CD14-positive monocyte (primary cell): Measurements from ENCODE around the gene SSPN. TPM values are rescaled to one million over a fixed set of nuclear protein-coding genes. Genes with fewer than 3 reads are reported as not detected.

ENCODE experiments used
- DNase-seq, 3 donors: peaks; one replicate each; pipeline ENCODE4 v3.0.0-alpha.2; 2011 to 2022
- H2AFZ ChIP-seq: 2 replicates; pipeline ENCODE4 v1.6.0; 2012; ENCODE audit warnings: mild to moderate bottlenecking, low read depth, low read length, inconsistent platforms; ENCODE audit not compliant: insufficient read depth, poor library complexity, severe bottlenecking
- H3K27ac ChIP-seq, 2 donors: 1 replicate in 1 of 2; 2 replicates in 1 of 2; pipeline ENCODE4 v1.5.1; 2012 to 2013; ENCODE audit warnings: low read length in 2 of 2, control low read depth in 1 of 2, inconsistent platforms in 1 of 2, low read depth in 1 of 2, mild to moderate bottlenecking in 1 of 2
- H3K27me3 ChIP-seq, 2 donors: one replicate each; pipeline versions ENCODE4 v1.6.0 to v1.6.1; 2011 to 2013; ENCODE audit warnings: low read length in 2 of 2; ENCODE audit not compliant: control insufficient read depth in 2 of 2, insufficient read depth in 2 of 2
- H3K36me3 ChIP-seq, 2 donors: replicated peaks in 1 of 2; 1 replicate in 1 of 2; 2 replicates in 1 of 2; pipeline versions ENCODE4 v1.5.1 to v1.6.1; 2012 to 2013; ENCODE audit warnings: low read length in 2 of 2, control low read depth in 1 of 2, inconsistent platforms in 1 of 2, mild to moderate bottlenecking in 1 of 2; ENCODE audit not compliant: insufficient read depth in 2 of 2, control insufficient read depth in 1 of 2
- H3K4me1 ChIP-seq, 2 donors: 1 replicate in 1 of 2; 2 replicates in 1 of 2; pipeline versions ENCODE4 v1.5.1 to v1.6.1; 2012 to 2013; ENCODE audit warnings: low read length in 2 of 2, control low read depth in 1 of 2, inconsistent platforms in 1 of 2, mild to moderate bottlenecking in 1 of 2, moderate library complexity in 1 of 2; ENCODE audit not compliant: insufficient read depth in 2 of 2, control insufficient read depth in 1 of 2
- H3K4me2 ChIP-seq: replicated peaks from 2 replicates; pipeline ENCODE3; 2012; ENCODE audit warnings: low read length, moderate library complexity, mild to moderate bottlenecking; ENCODE audit not compliant: poor library complexity, severe bottlenecking; ENCODE audit errors: extremely low read depth
- H3K4me3 ChIP-seq, 3 experiments: fragments of 200-600 bp in 1 of 3; sonication (generic) in 1 of 3; replicated peaks in 1 of 3; 1 replicate in 2 of 3; 2 replicates in 1 of 3; pipeline ENCODE4 v1.5.1; 2011 to 2013; ENCODE audit warnings: low read length in 3 of 3, mild to moderate bottlenecking in 3 of 3, control low read depth in 2 of 3, low read depth in 2 of 3, inconsistent platforms in 1 of 3, moderate library complexity in 1 of 3
- H3K79me2 ChIP-seq: 2 replicates; pipeline ENCODE4 v1.6.0; 2012; ENCODE audit warnings: mild to moderate bottlenecking, control low read depth, inconsistent platforms, low read length, moderate library complexity; ENCODE audit not compliant: insufficient read depth
- H3K9ac ChIP-seq: 2 replicates; pipeline ENCODE4 v1.6.0; 2017; ENCODE audit warnings: low read length, mild to moderate bottlenecking; ENCODE audit not compliant: insufficient read depth, poor library complexity, severe bottlenecking
- H3K9me3 ChIP-seq, 2 donors: replicated peaks in 1 of 2; 1 replicate in 1 of 2; 2 replicates in 1 of 2; pipeline versions ENCODE4 v1.5.1 to v1.6.1; 2012 to 2013; ENCODE audit warnings: low read length in 2 of 2, control low read depth in 1 of 2; ENCODE audit not compliant: control insufficient read depth in 1 of 2, insufficient read depth in 1 of 2
- H4K20me1 ChIP-seq: 2 replicates; pipeline ENCODE4 v1.6.0; 2012; ENCODE audit warnings: mild to moderate bottlenecking, low read length, control low read depth, moderate library complexity; ENCODE audit not compliant: insufficient read depth
- H3K27ac Mint-ChIP-seq, 7 donors: one replicate each; pipeline ENCODE4 v1.8.0; 2020; ENCODE audit warnings: mild to moderate bottlenecking in 7 of 7, mixed read lengths in 7 of 7, moderate library complexity in 6 of 7, inconsistent platforms in 2 of 7
- H3K27me3 Mint-ChIP-seq, 3 donors: one replicate each; pipeline ENCODE4 v1.8.0; 2021 to 2022; ENCODE audit warnings: low read depth in 3 of 3, mild to moderate bottlenecking in 3 of 3, mixed read lengths in 3 of 3, moderate library complexity in 3 of 3, inconsistent platforms in 1 of 3
- H3K36me3 Mint-ChIP-seq, 2 donors: one replicate each; pipeline ENCODE4 v1.8.0; 2020; ENCODE audit warnings: mixed read lengths in 2 of 2, inconsistent platforms in 1 of 2, mild to moderate bottlenecking in 1 of 2
- H3K4me1 Mint-ChIP-seq: one replicate; pipeline ENCODE4 v1.8.0; 2020; ENCODE audit warnings: mild to moderate bottlenecking, mixed read lengths
- H3K4me3 Mint-ChIP-seq, 2 donors: one replicate each; pipeline ENCODE4 v1.8.0; 2020; ENCODE audit warnings: mild to moderate bottlenecking in 2 of 2, mixed read lengths in 2 of 2, moderate library complexity in 1 of 2
- H3K9me3 Mint-ChIP-seq, 7 donors: one replicate each; pipeline ENCODE4 v1.8.0; 2020 to 2022; ENCODE audit warnings: mixed read lengths in 7 of 7, mild to moderate bottlenecking in 6 of 7, moderate library complexity in 6 of 7, inconsistent platforms in 2 of 7
- WGBS: methylation state at CpG from one replicate; pipeline ENCODE4 v1.1.5; 2013; ENCODE audit warnings: missing lambda C conversion rate; ENCODE audit not compliant: insufficient coverage; 5-methylcytosine and 5-hydroxymethylcytosine counted together
- intact Hi-C, 2 donors: fragments of 100-400 bp; cut with micrococcal nuclease; formaldehyde crosslinking; loops; one replicate each; pipeline versions ENCODE4 v1.15.0 to v1.15.1; 2023
- polyA plus RNA-seq, 3 donors: library from polyadenylated mRNA; depleted of rRNA in 1 of 3; unstranded in 2 of 3; stranded (reverse) in 1 of 3; fragments of 300-500 nt in 2 of 3; fragments of >200 nt in 1 of 3; fragmentation: Illumina TruSeq in 2 of 3; gene quantifications; 1 replicate in 2 of 3; 2 replicates in 1 of 3; pipeline ENCODE4 v1.2.3, GENCODE V29; 2012 to 2021
- TF ChIP-seq, protein P1 (sequence below): fragments of 200-600 bp; IDR thresholded peaks from one replicate; pipeline ENCODE4 v1.8.0; 2022; ENCODE audit warnings: antibody characterized with exemption, mild to moderate bottlenecking

The SSPN gene
- polyA plus RNA-seq, 3 donors = 0.15 TPM; not detected in 2

DNA sequence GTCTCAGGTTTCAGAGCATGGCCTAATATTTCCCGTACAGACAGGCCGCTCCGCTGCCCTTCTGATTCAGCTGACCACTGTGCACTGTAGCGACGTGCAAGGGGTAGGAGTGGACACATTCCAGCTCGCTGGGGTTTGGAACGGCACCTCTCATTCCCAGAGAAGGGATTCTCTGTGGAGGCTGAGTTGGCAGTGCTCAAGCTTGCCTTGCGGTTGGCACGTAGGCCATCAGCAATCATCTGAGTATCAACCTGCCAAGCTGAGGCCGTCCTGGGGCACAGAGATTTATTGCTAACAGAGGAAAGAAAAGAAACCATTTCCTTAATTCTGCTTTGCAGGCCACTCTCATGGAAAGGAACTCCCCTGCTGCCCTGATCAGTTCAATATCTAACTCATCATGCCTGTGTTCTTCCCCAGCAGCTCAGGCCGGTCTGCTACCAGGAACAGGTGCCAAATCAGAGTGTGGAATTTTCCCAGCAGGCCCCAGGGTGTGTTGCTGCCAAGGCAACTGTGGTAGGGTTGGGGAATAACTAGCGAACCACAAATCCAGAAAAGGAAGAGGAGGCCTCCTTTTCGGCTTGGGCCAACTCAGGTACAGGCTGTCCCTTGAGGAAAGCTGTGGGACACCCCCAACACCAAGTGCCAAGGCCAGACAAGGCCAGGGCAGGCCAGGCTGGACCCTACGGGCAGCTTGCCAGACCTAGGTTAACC is 92.5 kb downstream of the SSPN start:
- no peak overlapping the region for H3K27ac Mint-ChIP-seq
- 73% methylated on average over 9 of the region's 14 CpGs for WGBS

DNA sequence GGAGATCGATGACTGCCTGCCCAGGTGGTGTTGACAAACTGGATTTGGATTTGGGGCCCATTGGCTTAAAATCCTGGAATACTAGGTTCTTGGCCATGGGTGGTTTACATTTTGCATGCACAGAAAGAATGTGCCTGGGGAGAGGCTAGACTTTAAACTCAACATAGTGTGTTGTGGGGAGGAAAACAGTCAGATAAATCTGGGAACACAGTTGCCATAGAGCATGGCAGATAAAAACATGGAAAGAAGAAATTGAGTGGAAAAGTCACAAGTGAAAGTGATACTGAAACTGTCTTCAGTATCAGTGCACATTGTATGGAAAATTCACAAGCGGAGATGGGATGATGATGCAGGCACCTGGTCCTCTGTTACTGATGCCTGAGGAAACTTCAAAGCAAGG is 95.2 kb downstream of the SSPN start:
- H2AFZ ChIP-seq = no peak overlapping the region
- no peak overlapping the region for H3K27ac ChIP-seq
- no peak overlapping the region for H3K4me2 ChIP-seq
- TF ChIP-seq, protein P1, sequence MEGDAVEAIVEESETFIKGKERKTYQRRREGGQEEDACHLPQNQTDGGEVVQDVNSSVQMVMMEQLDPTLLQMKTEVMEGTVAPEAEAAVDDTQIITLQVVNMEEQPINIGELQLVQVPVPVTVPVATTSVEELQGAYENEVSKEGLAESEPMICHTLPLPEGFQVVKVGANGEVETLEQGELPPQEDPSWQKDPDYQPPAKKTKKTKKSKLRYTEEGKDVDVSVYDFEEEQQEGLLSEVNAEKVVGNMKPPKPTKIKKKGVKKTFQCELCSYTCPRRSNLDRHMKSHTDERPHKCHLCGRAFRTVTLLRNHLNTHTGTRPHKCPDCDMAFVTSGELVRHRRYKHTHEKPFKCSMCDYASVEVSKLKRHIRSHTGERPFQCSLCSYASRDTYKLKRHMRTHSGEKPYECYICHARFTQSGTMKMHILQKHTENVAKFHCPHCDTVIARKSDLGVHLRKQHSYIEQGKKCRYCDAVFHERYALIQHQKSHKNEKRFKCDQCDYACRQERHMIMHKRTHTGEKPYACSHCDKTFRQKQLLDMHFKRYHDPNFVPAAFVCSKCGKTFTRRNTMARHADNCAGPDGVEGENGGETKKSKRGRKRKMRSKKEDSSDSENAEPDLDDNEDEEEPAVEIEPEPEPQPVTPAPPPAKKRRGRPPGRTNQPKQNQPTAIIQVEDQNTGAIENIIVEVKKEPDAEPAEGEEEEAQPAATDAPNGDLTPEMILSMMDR = no peak
- no peaks in the 10 kb centered on the region for H3K27me3 ChIP-seq
- peaks cover 9% of the 10 kb centered on the region in 2 donors for H3K4me1 ChIP-seq
- DNase-seq = no peak
- H4K20me1 ChIP-seq = no peaks in the 10 kb centered on the region
- intact Hi-C loops = no loop called here
- Mint-ChIP-seq H3K4me1 (peaks cover 28% of the 10 kb centered on the region), H3K4me3 (no peak overlapping the region), H3K27me3 (peaks cover 0 to 3% (median 1%) of the 10 kb centered on the region in 3 donors), H3K36me3 (no peaks in the 10 kb centered on the region), H3K27ac (no peak overlapping the region), H3K9me3 (peaks cover 0 to 6% (median 2%) of the 10 kb centered on the region in 7 donors)
- 88% methylated on average over 2 of the region's 2 CpGs for WGBS
- H3K79me2 ChIP-seq = no peaks in the 10 kb centered on the region
- H3K9me3 ChIP-seq = no peaks in the 10 kb centered on the region
- no peak overlapping the region for H3K9ac ChIP-seq
- no peak overlapping the region for H3K4me3 ChIP-seq
- H3K36me3 ChIP-seq = no peaks in the 10 kb centered on the region

More for the DNA sequence above, 92.5 kb downstream of the SSPN start:
- TF ChIP-seq, protein P1 = no peak
- peaks cover 9% of the 10 kb centered on the region in 2 donors for H3K4me1 ChIP-seq
- no peak overlapping the region for H3K4me3 ChIP-seq
- no peak overlapping the region for H2AFZ ChIP-seq
- H3K36me3 ChIP-seq = no peaks in the 10 kb centered on the region
- no peaks in the 10 kb centered on the region for H3K9me3 ChIP-seq
- Mint-ChIP-seq H3K36me3 (no peaks in the 10 kb centered on the region), H3K9me3 (peaks cover 0 to 6% (median 2%) of the 10 kb centered on the region in 7 donors), H3K4me3 (no peak overlapping the region), H3K27me3 (peaks cover 0 to 3% (median 1%) of the 10 kb centered on the region in 3 donors), H3K4me1 (peaks cover 28% of the 10 kb centered on the region)
- no peaks in the 10 kb centered on the region for H4K20me1 ChIP-seq
- H3K27me3 ChIP-seq = no peaks in the 10 kb centered on the region
- no peak overlapping the region for H3K4me2 ChIP-seq
- intact Hi-C loops = no loop called here
- no peak overlapping the region for H3K27ac ChIP-seq
- no peak overlapping the region for H3K9ac ChIP-seq
- H3K79me2 ChIP-seq = no peaks in the 10 kb centered on the region
- no peak for DNase-seq
